H1 (cell line): ENCODE results near the gene UPF1. TPM values are rescaled to one million over a fixed set of nuclear protein-coding genes. Genes with fewer than 3 reads are reported as not detected.

ENCODE experiments used
- CTCF ChIA-PET: fragments of 300-600 bp; sonication (Branson Sonifier 250); formaldehyde crosslinking; loops from one replicate; lab custom pipeline; 2021; ENCODE audit not compliant: partially characterized antibody; lab: Charles Lee
- POLR2A ChIA-PET: fragments of 300-600 bp; sonication (Branson Sonifier 250); formaldehyde crosslinking; loops from one replicate; lab custom pipeline; 2021; ENCODE audit warnings: inconsistent platforms; ENCODE audit not compliant: partially characterized antibody; lab: Charles Lee
- DNase-seq, 2 experiments: peaks; one replicate each; pipeline versions ENCODE4 v3.0.0 to v3.0.0-alpha.2; 2010 to 2022; ENCODE audit warnings: low spot score in 2 of 2, low read depth in 1 of 2, mixed read lengths in 1 of 2
- FAIRE-seq: peaks from 2 replicates; lab custom pipeline; 2011; peaks lifted over from hg19 to GRCh38; lab: Jason Lieb, UNC
- H2AFZ ChIP-seq: 2 replicates; pipeline ENCODE4 v1.8.1; 2012; ENCODE audit warnings: low read length, inconsistent platforms
- H2AK5ac ChIP-seq: 2 replicates; pipeline ENCODE4 v1.6.1; 2013; ENCODE audit warnings: low read depth, low read length
- H2BK120ac ChIP-seq: replicated peaks from 2 replicates; pipeline ENCODE3; 2013; ENCODE audit warnings: low read depth, low read length, inconsistent platforms
- H2BK12ac ChIP-seq: 2 replicates; pipeline ENCODE4 v1.6.1; 2013; ENCODE audit warnings: low read depth, low read length
- H2BK15ac ChIP-seq: 2 replicates; pipeline ENCODE4 v1.6.1; 2013; ENCODE audit warnings: low read length
- H2BK20ac ChIP-seq: 2 replicates; pipeline ENCODE4 v1.6.1; 2013; ENCODE audit warnings: low read length
- H2BK5ac ChIP-seq: 2 replicates; pipeline ENCODE4 v1.6.1; 2013; ENCODE audit warnings: low read depth, low read length
- H3K14ac ChIP-seq: 2 replicates; pipeline ENCODE4 v1.6.1; 2013; ENCODE audit warnings: inconsistent platforms; ENCODE audit not compliant: insufficient read length
- H3K18ac ChIP-seq: 2 replicates; pipeline ENCODE4 v1.6.1; 2013; ENCODE audit warnings: low read length; ENCODE audit errors: extremely low read depth
- H3K23ac ChIP-seq: 2 replicates; pipeline ENCODE4 v1.6.1; 2013; ENCODE audit warnings: inconsistent platforms; ENCODE audit not compliant: insufficient read length
- H3K23me2 ChIP-seq: 2 replicates; pipeline ENCODE4 v1.6.1; 2013; ENCODE audit warnings: low read depth, low read length
- H3K27ac ChIP-seq: 2 replicates; pipeline ENCODE4 v1.6.1; 2011; ENCODE audit warnings: low read depth, low read length, inconsistent platforms
- H3K27me3 ChIP-seq, 4 experiments: replicated peaks in 1 of 4; 1 replicate in 1 of 4; 2 replicates in 3 of 4; pipeline versions ENCODE4 v1.6.1 to v1.8.1; 2011 to 2013; ENCODE audit warnings: low read length in 3 of 4, mild to moderate bottlenecking in 3 of 4, inconsistent platforms in 2 of 4, mixed read lengths in 2 of 4, moderate library complexity in 1 of 4; ENCODE audit not compliant: control insufficient read depth in 3 of 4, insufficient read depth in 3 of 4; ENCODE audit errors: extremely low read depth in 1 of 4
- H3K36me3 ChIP-seq, 4 experiments: 2 replicates each; pipeline versions ENCODE4 v1.6.1 to v1.8.1; 2011 to 2013; ENCODE audit warnings: mild to moderate bottlenecking in 4 of 4, low read length in 3 of 4, moderate library complexity in 2 of 4, control low read depth in 1 of 4, inconsistent platforms in 1 of 4; ENCODE audit not compliant: insufficient read depth in 4 of 4, control insufficient read depth in 2 of 4
- H3K4ac ChIP-seq: replicated peaks from 2 replicates; pipeline ENCODE3; 2013; ENCODE audit warnings: low read length, low read depth, mixed read lengths, inconsistent platforms; ENCODE audit not compliant: insufficient read length
- H3K4me1 ChIP-seq, 4 experiments: replicated peaks in 1 of 4; 1 replicate in 1 of 4; 2 replicates in 3 of 4; pipeline versions ENCODE4 v1.6.1 to v1.8.1; 2011 to 2013; ENCODE audit warnings: low read length in 3 of 4, inconsistent platforms in 2 of 4, mixed read lengths in 1 of 4; ENCODE audit not compliant: insufficient read depth in 4 of 4, control insufficient read depth in 3 of 4
- H3K4me2 ChIP-seq, 2 experiments: 2 replicates each; pipeline versions ENCODE4 v1.6.1 to v1.8.1; 2011 to 2013; ENCODE audit warnings: low read depth in 2 of 2, low read length in 2 of 2, control low read depth in 1 of 2, inconsistent platforms in 1 of 2, mild to moderate bottlenecking in 1 of 2; ENCODE audit not compliant: insufficient read depth in 1 of 2
- H3K4me3 ChIP-seq, 4 experiments: fragments of 200-600, 300-600 bp in 1 of 4; sonication (generic), shearing (Covaris generic), sonication (Bioruptor Twin) in 1 of 4; 2 replicates each; pipeline versions ENCODE4 v1.5.1 to v1.8.1; 2011 to 2016; ENCODE audit warnings: low read length in 4 of 4, low read depth in 3 of 4, control low read depth in 2 of 4, inconsistent platforms in 2 of 4, mild to moderate bottlenecking in 2 of 4, mixed read lengths in 1 of 4, moderate library complexity in 1 of 4; ENCODE audit not compliant: insufficient read depth in 2 of 4; ENCODE audit errors: extremely low read depth in 1 of 4
- H3K56ac ChIP-seq: replicated peaks from 2 replicates; pipeline ENCODE3; 2013; ENCODE audit warnings: low read depth, mild to moderate bottlenecking, mixed read lengths, low read length, inconsistent platforms; ENCODE audit not compliant: insufficient read length
- H3K79me1 ChIP-seq: 2 replicates; pipeline ENCODE4 v1.6.1; 2013; ENCODE audit warnings: low read depth, low read length, control low read depth
- H3K79me2 ChIP-seq, 2 experiments: 2 replicates each; pipeline versions ENCODE4 v1.6.1 to v1.8.1; 2012 to 2013; ENCODE audit warnings: low read length in 2 of 2, mild to moderate bottlenecking in 2 of 2, inconsistent platforms in 1 of 2; ENCODE audit not compliant: insufficient read depth in 2 of 2, control insufficient read depth in 1 of 2
- H3K9ac ChIP-seq, 4 experiments: replicated peaks in 1 of 4; 1 replicate in 1 of 4; 2 replicates in 3 of 4; pipeline versions ENCODE4 v1.6.1 to v1.8.1; 2011 to 2013; ENCODE audit warnings: low read depth in 3 of 4, low read length in 3 of 4, control low read depth in 2 of 4, mild to moderate bottlenecking in 2 of 4, moderate library complexity in 2 of 4, inconsistent platforms in 1 of 4; ENCODE audit errors: extremely low read depth in 1 of 4
- H3K9me3 ChIP-seq, 2 experiments: 2 replicates each; pipeline versions ENCODE4 v1.6.1 to v1.8.1; 2012 to 2013; ENCODE audit warnings: mild to moderate bottlenecking in 2 of 2, moderate library complexity in 2 of 2, control low read depth in 1 of 2, inconsistent platforms in 1 of 2, low read depth in 1 of 2, low read length in 1 of 2, mixed read lengths in 1 of 2; ENCODE audit not compliant: insufficient read depth in 2 of 2
- H4K20me1 ChIP-seq, 2 experiments: replicated peaks in 1 of 2; 2 replicates each; pipeline versions ENCODE3 to v1.8.1; 2011 to 2013; ENCODE audit warnings: inconsistent platforms in 2 of 2, low read length in 2 of 2, mild to moderate bottlenecking in 1 of 2; ENCODE audit not compliant: insufficient read depth in 2 of 2, control insufficient read depth in 1 of 2
- H4K5ac ChIP-seq: 2 replicates; pipeline ENCODE4 v1.6.1; 2013; ENCODE audit warnings: low read length, low read depth, mixed read lengths, inconsistent platforms; ENCODE audit not compliant: insufficient read length
- H4K8ac ChIP-seq: 2 replicates; pipeline ENCODE4 v1.8.0; 2013; ENCODE audit warnings: mild to moderate bottlenecking, moderate library complexity, low read length, inconsistent platforms; ENCODE audit not compliant: insufficient read depth; ENCODE audit errors: extremely low read depth
- H4K91ac ChIP-seq: replicated peaks from 2 replicates; pipeline ENCODE3; 2013; ENCODE audit warnings: low read length, mixed read lengths, inconsistent platforms; ENCODE audit not compliant: insufficient read length
- CHD2 ChIP-seq: IDR thresholded peaks from 2 replicates; pipeline ENCODE4 v1.6.1; 2012; ENCODE audit warnings: low read length, improper control_type of control experiment
- JUN ChIP-seq: IDR thresholded peaks from 2 replicates; pipeline ENCODE4 v1.6.1; 2011; ENCODE audit warnings: low read depth, mild to moderate bottlenecking, improper control_type of control experiment, low read length
- KDM1A ChIP-seq: fragments of 200-600, 300-600 bp; sonication (generic); IDR thresholded peaks from 2 replicates; pipeline ENCODE4 v1.7.1; 2016; ENCODE audit warnings: mild to moderate bottlenecking, low read length, borderline replicate concordance
- NRF1 ChIP-seq: IDR thresholded peaks from 2 replicates; pipeline ENCODE4 v1.6.1; 2011; ENCODE audit warnings: mild to moderate bottlenecking, low read depth, low read length, improper control_type of control experiment
- POLR2AphosphoS5 ChIP-seq: IDR thresholded peaks from 2 replicates; pipeline ENCODE4 v1.6.1; 2011; ENCODE audit warnings: low read depth, low read length
- RAD21 ChIP-seq, 2 experiments: IDR thresholded peaks in 1 of 2; conservative IDR thresholded peaks in 1 of 2; 2 replicates each; pipeline ENCODE4 v1.6.1; 2011; ENCODE audit warnings: low read depth in 2 of 2, low read length in 2 of 2, improper control_type of control experiment in 1 of 2, inconsistent platforms in 1 of 2, mild to moderate bottlenecking in 1 of 2, moderate library complexity in 1 of 2
- RFX5 ChIP-seq: IDR thresholded peaks from 2 replicates; pipeline ENCODE4 v1.6.1; 2011; ENCODE audit warnings: low read depth, low read length, improper control_type of control experiment, borderline replicate concordance
- SIRT6 ChIP-seq: IDR thresholded peaks from one replicate; pipeline ENCODE4 v1.7.1; 2012; ENCODE audit warnings: low read length, inconsistent platforms
- SIX5 ChIP-seq: IDR thresholded peaks from 2 replicates; pipeline ENCODE4 v1.6.1; 2011; ENCODE audit warnings: mild to moderate bottlenecking, low read depth, low read length
- SP1 ChIP-seq: IDR thresholded peaks from 2 replicates; pipeline ENCODE4 v1.6.1; 2011; ENCODE audit warnings: low read depth, low read length
- SP4 ChIP-seq: IDR thresholded peaks from 2 replicates; pipeline ENCODE4 v1.6.1; 2012; ENCODE audit warnings: low read length, inconsistent platforms
- TEAD4 ChIP-seq: IDR thresholded peaks from 2 replicates; pipeline ENCODE4 v1.6.1; 2012; ENCODE audit warnings: low read depth, low read length, inconsistent platforms, mixed read lengths
- ZNF274 ChIP-seq: IDR thresholded peaks from 2 replicates; pipeline ENCODE4 v1.7.0; 2012; ENCODE audit warnings: low read length, borderline replicate concordance; ENCODE audit errors: extremely low read depth
- WGBS, 2 experiments: shearing (Covaris generic) in 1 of 2; methylation state at CpG; one replicate each; pipeline versions ENCODE4 v1.1.6 to v1.1.7; 2013 to 2015; ENCODE audit warnings: low lambda C conversion rate in 2 of 2, mixed read lengths in 2 of 2, inconsistent platforms in 1 of 2, low coverage in 1 of 2, missing lambda C conversion rate in 1 of 2; ENCODE audit not compliant: insufficient replicate concordance in 2 of 2, insufficient coverage in 1 of 2, insufficient read length in 1 of 2; ENCODE audit errors: extremely low coverage in 1 of 2, missing lambda C conversion rate in 1 of 2; 5-methylcytosine and 5-hydroxymethylcytosine counted together
- polyA plus RNA-seq, 7 experiments: library from polyadenylated mRNA; depleted of rRNA in 3 of 7; stranded (reverse) in 5 of 7; unstranded in 2 of 7; fragments of >200 nt in 5 of 7; fragments of 200-250 nt in 2 of 7; gene quantifications; 1 replicate in 5 of 7; 2 replicates in 1 of 7; 4 replicates in 1 of 7; pipeline versions ENCODE4 v1.2.1 to v1.2.3, GENCODE V29; 2011 to 2013; ENCODE audit warnings: missing spikeins in 2 of 7, mixed read lengths in 2 of 7
- total RNA-seq: library from RNA; stranded (reverse); fragmentation: NEBNext Ultra II Directional; extraction: Animal tissue kit (Norgen Biotek cat#: 25700); gene quantifications from 2 replicates; pipeline ENCODE4 v1.2.1, GENCODE V29; 2021

Gene UPF1
- total and polyA plus RNA-seq, 2 of the 8 experiments (the other 6 are each of a cell fraction or from before 2014, with no cell fraction given): 46.4 to 62.0 TPM

DNA sequence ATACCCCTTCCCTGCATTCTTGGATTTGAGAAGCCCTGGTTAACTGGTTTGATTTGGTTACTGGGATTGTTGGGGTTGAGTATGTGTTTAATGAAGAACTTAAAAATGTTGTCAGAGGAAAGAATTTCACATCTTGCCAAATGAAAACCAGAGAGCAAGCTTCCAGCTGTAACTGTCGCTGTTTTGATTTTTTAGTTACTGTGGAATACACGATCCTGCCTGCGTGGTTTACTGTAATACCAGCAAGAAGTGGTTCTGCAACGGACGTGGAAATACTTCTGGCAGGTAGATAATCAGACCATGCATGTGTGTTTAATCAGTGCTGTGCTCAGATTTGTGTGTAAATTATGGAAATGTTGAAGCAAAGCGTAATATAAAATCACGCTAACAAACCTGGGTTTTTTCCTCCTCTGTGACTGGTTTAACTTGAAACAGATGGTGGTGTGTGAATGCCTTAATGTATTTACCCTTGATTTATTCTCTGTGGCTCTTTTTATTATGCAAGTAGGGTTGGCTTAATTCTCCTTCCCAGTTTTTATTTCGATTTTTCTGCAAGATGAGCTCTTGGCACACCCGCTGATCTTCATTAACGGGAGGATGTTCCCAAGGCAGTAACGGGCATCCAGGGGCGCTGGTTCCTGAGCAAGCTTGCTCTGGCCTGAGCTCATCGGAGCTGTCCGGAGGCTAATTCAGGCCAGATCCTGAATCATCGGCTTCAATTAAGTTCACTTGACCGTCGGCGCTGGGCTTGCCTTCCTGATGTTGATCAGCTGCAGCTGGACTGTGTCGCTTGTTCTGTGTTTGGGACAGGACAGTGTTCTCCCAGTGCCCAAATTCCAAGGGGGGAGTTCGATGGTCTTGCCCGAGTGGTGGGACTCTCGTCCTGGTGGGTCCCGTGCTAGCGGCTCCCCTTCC lies 16.0 kb downstream of the UPF1 start:
- Histone ChIP-seq H2AFZ (no peak overlapping the region), H2BK12ac (no peak overlapping the region), H4K20me1 (peaks cover 38 to 51% of the 10 kb centered on the region in 2 experiments), H2BK15ac (no peak overlapping the region), H3K79me2 (peaks cover 0 to 57% of the 10 kb centered on the region in 2 experiments; a peak in 2 of 4 replicates), H4K91ac (no peak overlapping the region), H3K9ac (no peak overlapping the region), H3K9me3 (no peaks in the 10 kb centered on the region), H3K4me3 (no peak overlapping the region), H4K5ac (no peak overlapping the region), H3K4me1 (no peaks in the 10 kb centered on the region), H3K23me2 (no peaks in the 10 kb centered on the region), H3K4me2 (no peak overlapping the region), H4K8ac (no peak overlapping the region; the same call in 1 of the 2 replicates), H3K56ac (no peak overlapping the region), H2BK20ac (no peak overlapping the region), H3K79me1 (peaks cover 20% of the 10 kb centered on the region; the same call in 1 of the 2 replicates), H3K14ac (no peak overlapping the region), H3K27me3 (no peaks in the 10 kb centered on the region), H2BK120ac (no peak overlapping the region), H3K36me3 (peaks cover 16 to 30% (median 22%) of the 10 kb centered on the region in 4 experiments), H3K4ac (no peak overlapping the region), H2BK5ac (no peak overlapping the region), H3K27ac (no peak overlapping the region), H3K18ac (no peak overlapping the region), H3K23ac (no peak overlapping the region), H2AK5ac (no peak overlapping the region)
- FAIRE-seq: no peak
- CTCF ChIA-PET: interaction anchor here (0.6 to 19.5 kb wide), 39 partner anchors 13 to 909 kb away, joined by 3 to 247 read pairs (median 5); partner anchors contain the start of gene UPF1
- POLR2A ChIA-PET: interaction anchor here (1.0 to 2.6 kb wide), 3 partner anchors 8 to 72 kb away, joined by 3 to 5 read pairs (median 5); partner anchors contain the start of gene UPF1
- no peak for DNase-seq
- WGBS, 2 experiments: 92% methylated on average over 24 of the region's 24 CpGs; no CpG with 5 or more reads in 1 of the 2 experiments
- TF ChIP-seq ZNF274 (no peak), CHD2 (no peak), SIRT6 (no peak), RFX5 (no peak), RAD21 (IDR thresholded peaks at IDR 0.05 in 1 of 2, conservative IDR thresholded peaks at IDR 0.05 in 1 of 2; ENCODE audit: low read depth in 2 of 2, low read length in 2 of 2) (no peak), KDM1A (no peak), SIX5 (no peak), TEAD4 (no peak), JUN (no peak), NRF1 (no peak), POLR2AphosphoS5 (no peak), SP4 (no peak), SP1 (no peak)
